Neural cell (in vitro differentiated cells): ENCODE results near the gene PSMB11. TPM values are rescaled to one million over a fixed set of nuclear protein-coding genes. Genes with fewer than 3 reads are reported as not detected.
A peak's percentile ranks its signal among the peaks of the same experiment; 100 is the strongest.

Source experiments
- H2AFZ ChIP-seq: fragments of 200-600, 300-800 bp; sonication (generic), shearing (Covaris generic); 2 replicates; pipeline ENCODE4 v1.6.0; 2014; ENCODE audit warnings: low read depth, mild to moderate bottlenecking, antibody characterized with exemption, low read length, moderate library complexity
- H3F3A ChIP-seq: fragments of 200-600 bp; shearing (Covaris generic); 2 replicates; pipeline ENCODE4 v1.6.1; 2016; ENCODE audit warnings: mild to moderate bottlenecking, moderate library complexity, mixed read lengths, antibody characterized with exemption, low read length; ENCODE audit not compliant: insufficient read depth, poor library complexity, severe bottlenecking
- H3K27ac ChIP-seq: fragments of 200-600, 300-800 bp; sonication (generic), shearing (Covaris generic); 2 replicates; pipeline ENCODE4 v1.5.1; 2014; ENCODE audit warnings: mild to moderate bottlenecking, low read length, moderate library complexity
- H3K27me3 ChIP-seq: fragments of 300-800, 200-600 bp; sonication (generic), shearing (Covaris generic); 2 replicates; pipeline ENCODE4 v1.6.0; 2014; ENCODE audit warnings: mild to moderate bottlenecking, low read depth, low read length, moderate library complexity; ENCODE audit not compliant: insufficient read depth
- H3K36me3 ChIP-seq: fragments of 300-800, 200-600 bp; sonication (generic), shearing (Covaris generic); 2 replicates; pipeline ENCODE4 v1.5.1; 2014; ENCODE audit warnings: mild to moderate bottlenecking, antibody characterized with exemption, low read length, moderate library complexity; ENCODE audit not compliant: insufficient read depth
- H3K4me2 ChIP-seq: fragments of 300-800, 200-600 bp; sonication (generic), shearing (Covaris generic); 2 replicates; pipeline ENCODE4 v1.6.0; 2014; ENCODE audit warnings: mild to moderate bottlenecking, low read length
- H3K4me3 ChIP-seq: fragments of 300-800, 200-600 bp; sonication (generic), shearing (Covaris generic); 2 replicates; pipeline ENCODE4 v1.5.1; 2014; ENCODE audit warnings: mild to moderate bottlenecking, low read length, moderate library complexity
- H3K79me2 ChIP-seq: fragments of 200-600 bp; shearing (Covaris generic); replicated peaks from 2 replicates; pipeline ENCODE4 v1.6.0; 2014; ENCODE audit warnings: mild to moderate bottlenecking, low read length, moderate library complexity; ENCODE audit not compliant: insufficient read depth
- H3K9ac ChIP-seq: fragments of 300-800, 200-600 bp; sonication (generic), shearing (Covaris generic); 2 replicates; pipeline ENCODE4 v1.6.1; 2016; ENCODE audit warnings: mild to moderate bottlenecking, low read length, mixed read lengths
- H3K9me2 ChIP-seq: fragments of 200-600 bp; shearing (Covaris generic); 2 replicates; pipeline ENCODE4 v1.6.1; 2016; ENCODE audit warnings: mild to moderate bottlenecking, low read length, mixed read lengths; ENCODE audit not compliant: insufficient read depth
- H3K9me3 ChIP-seq: fragments of 200-600, 300-800 bp; sonication (generic), shearing (Covaris generic); 2 replicates; pipeline ENCODE4 v1.6.1; 2016; ENCODE audit warnings: mild to moderate bottlenecking, mixed run types, low read length, moderate library complexity, mixed read lengths
- H4K20me1 ChIP-seq: fragments of 200-600 bp; shearing (Covaris generic); 2 replicates; pipeline ENCODE4 v1.6.1; 2016; ENCODE audit warnings: mild to moderate bottlenecking, mixed run types; ENCODE audit not compliant: insufficient read depth
- CTCF ChIP-seq: fragments of 450-650 bp; IDR thresholded peaks from 2 replicates; pipeline ENCODE4 v1.5.1; 2014; ENCODE audit warnings: antibody characterized with exemption, mild to moderate bottlenecking, moderate library complexity; ENCODE audit not compliant: poor library complexity, severe bottlenecking
- EZH2 ChIP-seq: fragments of 200-600, 300-800 bp; shearing (Covaris generic), sonication (generic); IDR thresholded peaks from 2 replicates; pipeline ENCODE4 v1.6.1; 2014; ENCODE audit warnings: antibody characterized with exemption, low read length, borderline replicate concordance, mild to moderate bottlenecking; ENCODE audit not compliant: insufficient read depth, poor library complexity, severe bottlenecking
- MXI1 ChIP-seq: fragments of 450-650 bp; conservative IDR thresholded peaks from 2 replicates; pipeline ENCODE4 v1.6.1; 2014; ENCODE audit warnings: antibody characterized with exemption, mild to moderate bottlenecking; ENCODE audit not compliant: poor library complexity, severe bottlenecking
- POLR2AphosphoS5 ChIP-seq: IDR thresholded peaks from 2 replicates; pipeline ENCODE4 v1.6.1; 2012
- RAD21 ChIP-seq: fragments of 450-650 bp; conservative IDR thresholded peaks from 2 replicates; pipeline ENCODE4 v1.6.1; 2014; ENCODE audit warnings: antibody characterized with exemption, mild to moderate bottlenecking, moderate library complexity
- SMC3 ChIP-seq: fragments of 450-650 bp; conservative IDR thresholded peaks from 2 replicates; pipeline ENCODE4 v1.6.1; 2014; ENCODE audit warnings: antibody characterized with exemption, mild to moderate bottlenecking, moderate library complexity; ENCODE audit not compliant: poor library complexity
- TAF1 ChIP-seq: IDR thresholded peaks from 2 replicates; pipeline ENCODE4 v1.6.1; 2012; ENCODE audit warnings: low read depth
- polyA plus RNA-seq: library from polyadenylated mRNA; depleted of rRNA; stranded (reverse); fragments of >200 nt; gene quantifications from 2 replicates; pipeline ENCODE4 v1.2.3, GENCODE V29; 2014
- TF ChIP-seq, protein P1 (sequence below): IDR thresholded peaks from 2 replicates; pipeline ENCODE4 v1.6.1; 2012; ENCODE audit warnings: borderline replicate concordance

The PSMB11 gene
- polyA plus RNA-seq, 1 donor from 2014 or later, result not detected

DNA sequence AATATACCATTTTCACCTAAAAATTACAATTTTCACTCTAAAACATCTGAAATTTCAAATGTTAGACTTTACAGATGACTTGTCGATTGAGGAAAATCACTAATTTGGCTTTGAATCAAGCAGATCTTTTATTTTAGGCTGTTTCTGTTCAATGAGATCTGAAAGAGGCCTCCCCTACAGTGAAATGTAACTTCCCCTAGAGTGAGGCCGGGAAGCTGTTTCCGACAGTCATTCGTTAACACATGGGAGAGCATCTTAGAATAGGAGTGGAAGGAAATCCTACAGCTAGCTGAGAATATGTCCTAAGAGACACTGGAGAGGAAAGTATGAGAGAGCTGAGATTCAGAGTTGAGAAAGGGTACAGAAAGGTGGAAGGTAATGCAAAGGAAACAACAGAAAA, 26.4 kb upstream of the PSMB11 start:
- H3K27me3 ChIP-seq, result no peaks in the 10 kb centered on the region
- no peaks in the 10 kb centered on the region for H3K79me2 ChIP-seq
- H3K9me3 ChIP-seq, result no peaks in the 10 kb centered on the region
- no peak overlapping the region for H3K9ac ChIP-seq
- H2AFZ ChIP-seq, result peak overlapping the region; percentile 27
- no peak overlapping the region for H3K4me3 ChIP-seq
- H3K27ac ChIP-seq, result no peak overlapping the region
- no peak overlapping the region for H3K4me2 ChIP-seq
- TF ChIP-seq, protein P1, sequence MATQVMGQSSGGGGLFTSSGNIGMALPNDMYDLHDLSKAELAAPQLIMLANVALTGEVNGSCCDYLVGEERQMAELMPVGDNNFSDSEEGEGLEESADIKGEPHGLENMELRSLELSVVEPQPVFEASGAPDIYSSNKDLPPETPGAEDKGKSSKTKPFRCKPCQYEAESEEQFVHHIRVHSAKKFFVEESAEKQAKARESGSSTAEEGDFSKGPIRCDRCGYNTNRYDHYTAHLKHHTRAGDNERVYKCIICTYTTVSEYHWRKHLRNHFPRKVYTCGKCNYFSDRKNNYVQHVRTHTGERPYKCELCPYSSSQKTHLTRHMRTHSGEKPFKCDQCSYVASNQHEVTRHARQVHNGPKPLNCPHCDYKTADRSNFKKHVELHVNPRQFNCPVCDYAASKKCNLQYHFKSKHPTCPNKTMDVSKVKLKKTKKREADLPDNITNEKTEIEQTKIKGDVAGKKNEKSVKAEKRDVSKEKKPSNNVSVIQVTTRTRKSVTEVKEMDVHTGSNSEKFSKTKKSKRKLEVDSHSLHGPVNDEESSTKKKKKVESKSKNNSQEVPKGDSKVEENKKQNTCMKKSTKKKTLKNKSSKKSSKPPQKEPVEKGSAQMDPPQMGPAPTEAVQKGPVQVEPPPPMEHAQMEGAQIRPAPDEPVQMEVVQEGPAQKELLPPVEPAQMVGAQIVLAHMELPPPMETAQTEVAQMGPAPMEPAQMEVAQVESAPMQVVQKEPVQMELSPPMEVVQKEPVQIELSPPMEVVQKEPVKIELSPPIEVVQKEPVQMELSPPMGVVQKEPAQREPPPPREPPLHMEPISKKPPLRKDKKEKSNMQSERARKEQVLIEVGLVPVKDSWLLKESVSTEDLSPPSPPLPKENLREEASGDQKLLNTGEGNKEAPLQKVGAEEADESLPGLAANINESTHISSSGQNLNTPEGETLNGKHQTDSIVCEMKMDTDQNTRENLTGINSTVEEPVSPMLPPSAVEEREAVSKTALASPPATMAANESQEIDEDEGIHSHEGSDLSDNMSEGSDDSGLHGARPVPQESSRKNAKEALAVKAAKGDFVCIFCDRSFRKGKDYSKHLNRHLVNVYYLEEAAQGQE, result no peak
- no peaks in the 10 kb centered on the region for H3K36me3 ChIP-seq
- H3K9me2 ChIP-seq, result no peaks in the 10 kb centered on the region
- no peaks in the 10 kb centered on the region for H3F3A ChIP-seq
- no peaks in the 10 kb centered on the region for H4K20me1 ChIP-seq

GRCh38 chr14:23017091-23017490, 24.9 kb upstream of the PSMB11 start:
- no peak overlapping the region for H3K27ac ChIP-seq
- no peaks in the 10 kb centered on the region for H3F3A ChIP-seq
- H3K9ac ChIP-seq, result no peak overlapping the region
- TF ChIP-seq POLR2AphosphoS5 (no peak), RAD21 (no peak), MXI1 (no peak), EZH2 (no peak), SMC3 (no peak)
- TF ChIP-seq, protein P1, result no peak
- no peak overlapping the region for H2AFZ ChIP-seq
- H3K4me2 ChIP-seq, result no peak overlapping the region
- H3K4me3 ChIP-seq, result no peak overlapping the region
- no peaks in the 10 kb centered on the region for H4K20me1 ChIP-seq
- no peaks in the 10 kb centered on the region for H3K79me2 ChIP-seq
- H3K36me3 ChIP-seq, result no peaks in the 10 kb centered on the region
- no peaks in the 10 kb centered on the region for H3K27me3 ChIP-seq
- H3K9me3 ChIP-seq, result no peaks in the 10 kb centered on the region
- H3K9me2 ChIP-seq, result no peaks in the 10 kb centered on the region

- TF ChIP-seq TAF1 (no peak), MXI1 (no peak), SMC3 (no peak), CTCF (no peak)
- TF ChIP-seq, protein P1, result no peak
- Histone ChIP-seq H3F3A (no peaks in the 10 kb centered on the region), H3K36me3 (no peaks in the 10 kb centered on the region), H2AFZ (no peak overlapping the region), H3K27ac (no peak overlapping the region), H3K27me3 (no peaks in the 10 kb centered on the region), H3K9me3 (no peaks in the 10 kb centered on the region), H4K20me1 (no peaks in the 10 kb centered on the region), H3K9ac (no peak overlapping the region), H3K4me3 (no peak overlapping the region), H3K9me2 (no peaks in the 10 kb centered on the region), H3K4me2 (no peak overlapping the region), H3K79me2 (no peaks in the 10 kb centered on the region)
Observed at GRCh38 chr14:23018107-23018506, 23.9 kb upstream of the PSMB11 start.
